GM10847 (cell line): ENCODE data around the gene ENKD1.

Experiments used
- POLR2A ChIP-seq: IDR thresholded peaks from 2 replicates; pipeline ENCODE4 v1.6.1; 2011; ENCODE audit not compliant: insufficient read length; ENCODE audit errors: extremely low read depth

The ENKD1 gene

DNA sequence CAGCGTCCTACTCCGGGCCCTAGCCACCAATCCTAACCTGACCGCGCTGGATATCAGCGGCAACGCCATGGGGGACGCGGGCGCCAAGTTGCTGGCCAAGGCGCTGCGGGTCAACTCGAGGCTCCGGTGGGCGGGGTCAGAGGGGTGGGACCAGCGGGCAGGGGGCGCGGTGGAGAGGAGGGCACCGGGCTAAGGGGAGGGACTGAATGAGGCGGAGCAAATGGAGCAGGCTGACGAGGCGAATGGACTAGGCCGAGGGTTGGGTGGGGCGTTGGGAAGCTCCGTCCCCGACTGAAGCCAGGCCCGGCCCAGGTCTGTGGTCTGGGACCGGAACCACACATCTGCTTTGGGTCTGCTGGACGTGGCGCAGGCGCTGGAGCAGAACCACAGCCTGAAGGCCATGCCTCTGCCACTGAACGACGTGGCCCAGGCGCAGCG, 17.0 kb downstream of the ENKD1 start:
- no peak for TF ChIP-seq POLR2A

DNA sequence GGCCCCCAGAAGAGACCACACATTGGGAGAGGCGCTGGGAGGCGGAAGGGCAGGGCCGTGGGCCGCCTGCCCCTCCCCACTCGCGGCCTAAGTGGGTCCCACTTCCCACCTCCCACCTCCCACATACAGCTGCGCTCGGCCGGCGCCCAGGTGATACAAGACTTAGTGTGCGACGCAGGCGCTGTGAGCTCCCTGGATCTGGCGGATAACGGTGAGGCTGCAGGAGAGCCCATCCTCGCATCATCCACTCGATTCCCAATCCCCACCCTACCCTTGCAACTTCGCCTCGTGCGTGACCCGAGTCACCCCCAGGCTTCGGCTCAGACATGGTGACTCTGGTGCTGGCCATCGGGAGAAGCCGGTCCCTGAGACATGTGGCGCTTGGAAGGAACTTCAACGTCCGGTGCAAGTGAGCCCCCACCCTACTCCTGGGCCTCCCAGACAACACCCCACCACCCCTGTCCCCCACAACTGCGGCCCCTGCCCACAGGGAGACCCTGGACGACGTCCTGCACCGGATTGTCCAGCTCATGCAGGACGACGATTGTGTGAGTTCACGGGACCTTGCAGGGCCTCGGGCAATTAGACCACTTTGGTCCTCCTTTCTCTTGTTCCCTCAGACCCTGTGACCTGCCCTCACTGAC, 17.7 kb downstream of the ENKD1 start:
- TF ChIP-seq POLR2A, result no peak

DNA sequence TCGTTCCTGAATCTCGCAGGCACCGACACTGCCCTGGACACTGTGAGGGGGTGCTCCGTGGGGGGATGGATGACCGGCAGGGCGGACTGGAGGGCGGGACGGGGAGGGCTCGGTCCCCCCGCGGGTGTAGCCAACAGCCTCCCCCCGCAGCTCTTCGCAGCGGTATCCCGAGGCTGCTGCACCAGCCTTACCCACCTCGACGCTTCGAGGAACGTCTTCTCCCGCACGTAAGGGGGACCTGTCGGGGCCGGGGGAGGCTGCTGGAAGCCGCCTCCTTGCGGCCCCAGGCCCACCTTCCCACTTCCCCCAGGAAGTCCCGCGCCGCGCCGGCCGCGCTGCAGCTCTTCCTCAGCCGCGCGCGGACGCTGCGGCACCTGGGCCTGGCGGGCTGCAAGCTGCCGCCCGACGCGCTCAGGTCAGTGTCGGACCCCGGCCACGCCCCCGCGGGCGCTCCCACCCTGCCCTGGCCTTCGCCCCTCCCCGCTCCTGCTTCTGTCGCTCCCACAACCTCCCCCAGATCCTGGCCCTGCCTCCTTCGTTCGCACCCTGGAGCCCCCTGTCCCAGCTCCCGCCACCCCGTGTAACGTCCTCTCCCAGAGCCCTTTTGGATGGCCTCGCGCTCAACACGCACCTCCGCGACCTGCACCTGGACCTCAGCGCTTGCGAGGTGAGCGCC, 18.3 kb downstream of the ENKD1 start:
- no peak for TF ChIP-seq POLR2A

DNA sequence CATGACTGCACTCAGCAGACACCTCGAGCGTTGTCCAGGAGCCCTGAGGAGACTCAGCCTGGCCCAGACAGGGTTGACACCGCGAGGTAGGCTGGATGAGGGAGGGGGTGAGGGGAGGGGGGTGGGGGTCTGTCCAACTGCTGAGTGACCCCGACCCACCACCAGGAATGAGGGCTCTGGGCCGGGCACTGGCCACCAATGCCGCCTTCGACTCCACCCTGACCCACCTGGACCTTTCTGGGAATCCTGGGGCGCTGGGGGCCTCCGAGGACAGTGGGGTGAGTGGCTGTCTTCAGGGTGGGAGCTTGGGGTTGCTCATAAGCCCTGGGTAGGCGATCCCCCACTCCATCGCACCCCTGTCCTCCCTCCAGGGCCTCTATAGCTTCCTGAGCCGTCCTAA, 18.9 kb downstream of the ENKD1 start:
- TF ChIP-seq POLR2A, result no peak

DNA sequence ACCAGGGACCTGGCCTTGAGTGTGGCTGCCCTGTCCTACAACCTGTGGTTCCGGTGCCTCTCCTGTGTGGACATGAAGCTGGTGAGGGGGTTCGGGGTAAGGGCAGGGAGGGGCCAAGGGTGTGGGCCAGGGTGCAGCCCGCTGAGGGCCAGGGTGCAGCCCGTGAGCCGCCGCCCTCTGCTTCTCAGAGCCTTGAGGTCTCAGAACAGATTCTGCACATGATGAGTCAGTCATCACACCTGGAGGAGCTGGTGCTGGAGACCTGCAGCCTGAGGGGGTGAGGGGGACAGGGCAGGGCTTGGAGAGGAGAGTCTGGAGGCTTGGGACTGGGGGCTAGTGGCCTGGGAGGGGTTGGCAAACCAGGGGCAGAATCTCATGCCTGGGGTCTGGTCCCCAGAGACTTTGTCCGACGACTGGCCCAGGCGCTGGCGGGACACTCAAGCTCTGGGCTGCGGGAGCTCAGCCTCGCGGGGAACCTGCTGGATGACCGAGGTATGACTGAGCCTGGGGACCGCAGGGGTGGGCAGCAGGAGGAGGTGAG, 19.4 kb downstream of the ENKD1 start:
- TF ChIP-seq POLR2A, result no peak

DNA sequence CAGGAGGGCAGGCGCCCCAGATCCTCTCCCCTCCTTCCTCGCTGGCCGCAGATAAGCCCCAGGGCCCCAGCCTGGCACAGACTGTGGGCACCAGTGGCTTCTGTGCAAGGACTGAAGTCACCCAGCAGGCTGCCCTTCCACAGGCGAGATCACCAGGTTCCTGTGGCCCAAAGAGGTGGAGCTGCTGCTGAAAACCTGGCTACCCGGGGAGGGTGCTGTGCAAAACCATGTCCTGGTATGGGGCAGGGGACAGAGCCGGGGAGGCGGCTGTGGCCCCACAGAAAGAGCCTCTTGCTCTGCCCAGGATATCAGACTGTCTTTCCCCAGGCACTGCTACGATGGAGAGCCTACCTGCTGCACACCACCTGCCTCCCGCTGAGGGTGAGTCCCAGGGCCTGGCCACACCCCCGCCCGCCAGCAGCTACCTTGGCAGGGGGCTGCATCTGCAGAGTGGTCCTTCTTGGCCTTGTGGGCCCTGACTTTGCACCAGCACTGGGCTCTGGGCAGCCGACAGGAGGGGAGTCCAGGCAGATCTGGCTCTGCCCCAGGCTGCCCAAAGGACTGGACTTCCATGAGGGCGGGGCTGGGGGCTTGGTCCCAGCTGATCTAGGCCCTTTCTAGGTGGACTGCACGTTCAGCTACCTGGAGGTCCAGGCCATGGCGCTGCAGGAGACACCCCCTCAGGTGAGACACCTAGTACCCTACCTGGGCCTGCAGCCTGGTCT, 21.0 kb downstream of the ENKD1 start:
- no peak for TF ChIP-seq POLR2A

DNA sequence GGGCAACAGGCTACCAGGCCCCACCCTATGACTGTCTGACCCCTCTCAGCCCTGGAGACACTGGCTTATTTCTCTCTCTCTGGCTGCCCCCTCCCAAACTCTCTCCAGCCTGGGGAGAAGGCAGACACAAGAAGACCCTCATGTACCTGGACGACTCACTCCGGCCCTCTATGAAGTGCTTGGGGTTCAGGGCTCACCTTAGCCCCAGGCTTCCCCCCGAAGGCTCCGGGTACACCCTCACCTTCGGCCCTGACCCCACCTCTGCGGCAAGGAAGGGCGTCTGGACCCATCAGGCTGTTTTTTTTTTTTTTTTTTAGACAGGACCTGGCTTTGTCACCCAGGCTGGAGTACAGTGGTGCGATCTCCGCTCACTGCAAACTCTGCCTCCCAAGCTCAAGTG, 22.5 kb downstream of the ENKD1 start:
- TF ChIP-seq POLR2A, result no peak

DNA sequence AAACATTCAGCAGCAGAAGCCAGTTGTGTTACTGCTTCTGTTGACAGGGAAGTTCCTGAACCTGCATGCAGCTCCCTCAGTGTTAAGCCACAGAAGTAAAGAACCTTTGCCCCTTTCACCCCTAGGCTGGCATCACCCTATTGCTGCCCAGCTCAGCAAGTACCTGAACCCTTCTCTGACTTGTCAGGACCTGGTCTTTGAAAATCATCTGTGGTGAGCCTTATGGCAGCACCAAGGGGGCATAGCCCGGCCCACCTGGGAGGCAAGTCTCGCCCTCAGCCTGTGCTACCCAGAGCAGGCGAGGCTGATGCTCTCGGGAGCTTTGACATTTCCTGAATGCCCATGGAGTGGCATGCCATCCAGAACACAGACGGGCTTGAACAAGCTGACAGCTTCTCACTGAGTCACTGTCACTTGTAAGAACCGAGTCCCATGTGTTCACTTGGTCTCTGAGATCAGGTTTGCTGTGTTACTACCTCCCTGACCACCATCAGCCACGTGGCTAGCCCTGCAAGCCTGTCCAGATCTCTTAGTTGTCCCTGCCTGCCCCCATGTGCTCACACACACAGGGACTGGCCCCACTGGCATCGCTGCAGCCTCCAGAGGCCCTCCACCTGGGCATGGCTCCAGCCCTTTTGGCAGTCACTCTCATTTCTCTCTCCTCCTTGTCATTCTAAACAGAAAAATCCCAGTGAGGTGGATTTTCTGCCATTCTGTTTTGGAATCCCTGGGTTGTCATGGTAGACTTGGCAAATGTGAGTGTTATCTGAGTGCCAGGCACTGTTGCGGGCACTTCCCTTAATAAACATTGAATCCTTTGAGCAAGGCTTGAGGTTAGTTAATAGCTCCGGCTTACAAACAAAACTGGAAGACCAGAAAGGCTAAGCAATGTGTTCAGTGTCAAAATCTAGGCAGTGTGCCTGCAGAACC, 24.5 kb downstream of the ENKD1 start:
- TF ChIP-seq POLR2A, result no peak

DNA sequence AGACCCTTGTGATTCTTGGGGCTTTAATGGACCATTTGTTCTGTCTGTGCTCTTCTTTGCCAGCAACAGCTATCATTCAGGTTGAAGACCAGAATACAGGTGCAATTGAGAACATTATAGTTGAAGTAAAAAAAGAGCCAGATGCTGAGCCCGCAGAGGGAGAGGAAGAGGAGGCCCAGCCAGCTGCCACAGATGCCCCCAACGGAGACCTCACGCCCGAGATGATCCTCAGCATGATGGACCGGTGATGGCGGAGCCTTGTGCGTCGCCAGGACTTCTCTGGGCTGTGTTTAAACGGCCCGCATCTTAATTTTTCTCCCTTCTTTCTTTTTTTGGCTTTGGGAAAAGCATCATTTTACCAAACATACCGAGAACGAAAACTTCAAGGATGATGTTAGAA, 28.9 kb downstream of the ENKD1 start:
- TF ChIP-seq POLR2A, result no peak

DNA sequence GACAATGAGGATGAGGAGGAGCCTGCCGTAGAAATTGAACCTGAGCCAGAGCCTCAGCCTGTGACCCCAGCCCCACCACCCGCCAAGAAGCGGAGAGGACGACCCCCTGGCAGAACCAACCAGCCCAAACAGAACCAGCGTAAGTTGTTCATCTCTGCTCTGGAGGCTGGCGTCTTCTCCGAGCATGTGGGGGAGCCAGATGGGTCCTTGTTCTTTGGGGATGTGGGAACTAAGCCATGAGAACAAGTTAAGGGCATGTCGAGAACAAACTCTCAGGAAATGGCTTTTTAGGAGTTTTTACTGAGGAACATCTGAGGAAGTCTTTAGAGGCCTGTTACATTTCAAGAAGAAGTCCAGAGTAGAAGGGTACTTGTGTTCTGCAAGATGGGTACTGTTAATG, 29.8 kb downstream of the ENKD1 start:
- TF ChIP-seq POLR2A, result no peak

DNA sequence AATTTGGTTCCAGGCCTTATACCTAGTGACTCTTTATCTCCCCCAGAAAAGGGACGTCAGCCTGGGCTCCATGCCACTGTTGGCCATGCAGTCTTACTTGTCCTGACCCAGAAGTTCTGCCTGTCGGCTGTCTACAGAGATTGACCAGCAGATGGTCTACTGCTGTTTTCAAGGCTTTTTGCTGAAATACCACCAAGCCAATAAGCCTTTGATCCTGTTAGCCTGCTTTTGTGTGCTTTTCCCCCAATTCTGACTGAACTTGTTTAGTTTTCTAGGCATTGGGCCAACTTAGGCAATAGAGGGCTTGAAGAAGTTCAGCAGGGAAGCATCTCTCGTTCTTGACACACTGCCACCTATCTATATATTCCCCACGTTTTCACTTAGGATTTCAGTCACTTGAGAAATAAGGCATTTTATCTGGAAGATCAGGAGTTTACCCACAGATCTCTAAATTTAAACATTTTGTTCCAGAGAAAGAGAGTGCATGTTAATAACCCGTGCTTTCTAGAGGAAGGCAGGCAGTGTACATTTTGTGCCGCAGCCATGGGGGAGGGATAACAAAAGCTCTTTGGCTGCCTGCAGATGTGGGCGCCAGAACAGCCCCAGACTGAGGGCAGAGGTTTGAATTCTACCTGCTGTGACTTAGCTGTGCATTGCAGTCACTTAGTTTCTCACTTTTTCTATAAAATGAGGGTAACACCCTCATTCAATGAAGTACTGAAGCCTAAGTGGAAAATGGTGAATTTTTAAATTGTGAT, 34.0 kb downstream of the ENKD1 start:
- no peak for TF ChIP-seq POLR2A

DNA sequence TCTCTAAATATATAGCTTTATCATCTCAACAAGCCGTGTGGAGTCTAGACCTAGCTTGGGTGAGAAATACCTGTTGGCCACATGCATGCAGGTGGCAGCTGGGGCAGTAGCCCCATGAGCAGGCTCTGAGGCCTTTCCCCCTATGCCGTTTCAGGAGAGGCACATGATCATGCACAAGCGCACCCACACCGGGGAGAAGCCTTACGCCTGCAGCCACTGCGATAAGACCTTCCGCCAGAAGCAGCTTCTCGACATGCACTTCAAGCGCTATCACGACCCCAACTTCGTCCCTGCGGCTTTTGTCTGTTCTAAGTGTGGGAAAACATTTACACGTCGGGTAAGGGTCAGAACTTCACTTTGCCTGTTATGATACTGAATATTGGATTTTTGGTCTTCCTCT, 38.3 kb downstream of the ENKD1 start:
- no peak for TF ChIP-seq POLR2A

DNA sequence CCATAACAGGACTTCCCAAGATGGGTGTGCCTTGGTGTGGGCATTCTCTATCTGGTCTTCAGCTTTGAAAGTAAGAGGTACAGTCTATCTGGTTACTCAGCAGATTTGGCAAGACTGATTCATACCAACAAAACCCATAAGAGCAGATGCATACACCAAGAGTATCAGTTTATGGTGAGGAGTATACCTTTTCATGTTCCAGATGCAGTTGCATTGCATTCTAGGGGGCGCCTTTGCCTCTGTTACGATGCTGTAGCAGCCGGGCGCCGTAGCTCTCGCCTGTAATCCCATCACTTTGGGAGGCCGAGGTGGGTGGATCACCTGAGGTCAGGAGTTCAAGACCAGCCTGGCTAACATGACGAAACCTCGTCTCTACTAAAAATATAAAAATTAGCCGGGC, 52.7 kb downstream of the ENKD1 start:
- TF ChIP-seq POLR2A, result no peak
